Stimulated activated CD8-positive, alpha-beta memory T cell treated with anti-CD3 and anti-CD28 coated beads, Interleukin-15, amount 100 ng/mL, for 24 hours (primary cell): ENCODE data around the gene S100A11.

Experiments
- DNase-seq: peaks from one replicate; pipeline ENCODE4 v3.0.0-alpha.2; 2020; ENCODE audit warnings: low read depth

S100A11 gene

GRCh38 chr1:151984313-151984956 is 52.4 kb downstream of the S100A11 start:
- DNase-seq, result no peak
